DND-41 (cell line): ENCODE results near the gene PVALEF.
"Not testable (repeated sequence)": the region's sequence is repeated elsewhere in the genome, so short reads cannot be mapped to it uniquely, and the experiment has no call there.

Source experiments
- ATAC-seq: fragments of 200-7000 bp; cut with Tn5 transposase; 3 replicates; pipeline ENCODE4 v1.9.1; 2021; ENCODE audit warnings: low read depth; ENCODE audit not compliant: insufficient read depth
- DNase-seq: peaks from one replicate; pipeline ENCODE4 v3.0.0-alpha.2; 2020
- H2AFZ ChIP-seq: 2 replicates; pipeline ENCODE4 v1.6.0; 2012; ENCODE audit warnings: low read depth, low read length
- H3K27ac ChIP-seq: 2 replicates; pipeline ENCODE4 v1.5.1; 2012; ENCODE audit warnings: low read length, inconsistent platforms
- H3K27me3 ChIP-seq: fragments of 200-600 bp; sonication (generic); 2 replicates; pipeline ENCODE4 v1.6.0; 2012; ENCODE audit warnings: low read length, mild to moderate bottlenecking, inconsistent platforms; ENCODE audit not compliant: insufficient read depth, poor library complexity
- H3K36me3 ChIP-seq: 2 replicates; pipeline ENCODE4 v1.5.1; 2012; ENCODE audit warnings: low read length, inconsistent platforms; ENCODE audit not compliant: insufficient read depth
- H3K4me1 ChIP-seq: 2 replicates; pipeline ENCODE4 v1.5.1; 2012; ENCODE audit warnings: mild to moderate bottlenecking, low read length; ENCODE audit not compliant: insufficient read depth
- H3K4me2 ChIP-seq: 2 replicates; pipeline ENCODE4 v1.6.0; 2012; ENCODE audit warnings: mild to moderate bottlenecking, moderate library complexity, low read length, inconsistent platforms; ENCODE audit not compliant: insufficient read depth
- H3K4me3 ChIP-seq, 2 experiments: fragments of 200-600 bp in 1 of 2; shearing (Covaris generic) in 1 of 2; 2 replicates each; pipeline ENCODE4 v1.5.1; 2012 to 2016; ENCODE audit warnings: inconsistent platforms in 2 of 2, low read length in 2 of 2, mild to moderate bottlenecking in 2 of 2, low read depth in 1 of 2, moderate library complexity in 1 of 2
- H3K79me2 ChIP-seq: 2 replicates; pipeline ENCODE4 v1.6.0; 2012; ENCODE audit warnings: low read length, inconsistent platforms; ENCODE audit not compliant: insufficient read depth
- H3K9ac ChIP-seq: 2 replicates; pipeline ENCODE4 v1.6.0; 2012; ENCODE audit warnings: low read depth, mild to moderate bottlenecking, inconsistent platforms, low read length, moderate library complexity
- H3K9me3 ChIP-seq: 2 replicates; pipeline ENCODE4 v1.5.1; 2012; ENCODE audit warnings: low read length, moderate library complexity, mild to moderate bottlenecking, inconsistent platforms; ENCODE audit not compliant: insufficient read depth, severe bottlenecking
- H4K20me1 ChIP-seq: 2 replicates; pipeline ENCODE4 v1.6.0; 2012; ENCODE audit warnings: low read length; ENCODE audit not compliant: insufficient read depth
- EZH2 ChIP-seq: IDR thresholded peaks from 3 replicates; pipeline ENCODE4 v1.6.1; 2012; ENCODE audit warnings: borderline replicate concordance, low read depth, mild to moderate bottlenecking, moderate library complexity, low read length, inconsistent platforms; ENCODE audit not compliant: severe bottlenecking
- TF ChIP-seq, protein P1 (sequence below): IDR thresholded peaks from 2 replicates; pipeline ENCODE4 v1.5.1; 2012; ENCODE audit warnings: borderline replicate concordance, low read length, moderate library complexity, mild to moderate bottlenecking; ENCODE audit not compliant: poor library complexity, severe bottlenecking; ENCODE audit errors: extremely low read depth

The PVALEF gene

DNA sequence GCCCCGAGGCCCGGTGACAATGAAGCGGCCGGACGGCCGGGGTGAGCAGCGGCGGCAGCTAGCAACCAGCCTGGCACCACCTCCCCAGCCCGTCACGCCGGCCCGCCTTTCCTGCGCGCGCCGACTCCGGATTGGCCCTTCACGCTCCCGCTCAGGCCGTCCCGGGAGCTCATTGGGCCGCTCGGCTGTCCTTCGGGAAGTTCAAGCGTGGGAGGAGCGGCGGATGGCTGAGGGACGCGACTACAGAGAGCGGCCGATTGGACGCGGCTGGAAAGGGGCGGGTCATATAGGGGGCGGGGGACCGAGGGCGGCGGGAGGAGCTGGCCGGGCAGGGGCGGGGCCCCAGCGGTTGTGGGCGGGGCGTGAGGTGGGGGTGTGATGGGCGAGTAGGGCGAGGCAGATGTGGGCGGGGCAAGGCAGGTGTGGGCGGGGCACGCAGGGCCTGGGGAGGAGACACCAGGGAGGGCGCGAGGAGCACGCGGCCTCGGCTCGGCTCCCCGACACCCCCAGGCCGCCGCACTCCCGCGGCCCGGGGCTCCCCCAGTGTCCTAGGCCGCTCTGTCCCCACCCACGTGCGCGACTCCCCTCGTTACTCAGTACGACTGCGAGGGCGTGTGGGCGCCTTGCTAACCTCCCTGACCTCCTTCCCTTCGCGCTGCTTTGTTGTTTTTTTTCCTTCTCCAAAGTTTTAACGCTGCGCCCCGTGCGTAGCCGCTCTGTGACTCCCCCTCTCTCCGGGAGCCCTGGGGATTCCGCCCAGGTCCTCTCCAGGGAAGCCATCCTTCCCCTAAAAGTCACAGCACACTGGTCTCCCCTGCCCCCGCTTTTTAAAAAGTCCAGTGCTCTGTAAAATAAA lies 57.8 kb downstream of the PVALEF start, which contains the start of gene CEP131:
TSS of gene CEP131 (minus strand) at position 60 of the 856 bp plus-strand sequence. CDS start 2,909 bp downstream, outside the sequence.
- Histone ChIP-seq H3K79me2 (peaks cover 18% of the 10 kb centered on the region), H3K27ac (peak within 1 kb of the TSS; percentile 64), H3K36me3 (peaks cover 20% of the 10 kb centered on the region), H2AFZ (peak within 1 kb of the TSS; percentile 94), H3K9ac (peak within 1 kb of the TSS; percentile 87), H3K4me1 (peaks cover 26% of the 10 kb centered on the region), H3K9me3 (no peaks in the 10 kb centered on the region), H3K27me3 (no peaks in the 10 kb centered on the region), H3K4me2 (peak within 1 kb of the TSS; percentile 100), H4K20me1 (peaks cover 18% of the 10 kb centered on the region), H3K4me3 (peak within 1 kb of the TSS; percentile 88 to 94)
- no peak for TF ChIP-seq EZH2
- TF ChIP-seq, protein P1, sequence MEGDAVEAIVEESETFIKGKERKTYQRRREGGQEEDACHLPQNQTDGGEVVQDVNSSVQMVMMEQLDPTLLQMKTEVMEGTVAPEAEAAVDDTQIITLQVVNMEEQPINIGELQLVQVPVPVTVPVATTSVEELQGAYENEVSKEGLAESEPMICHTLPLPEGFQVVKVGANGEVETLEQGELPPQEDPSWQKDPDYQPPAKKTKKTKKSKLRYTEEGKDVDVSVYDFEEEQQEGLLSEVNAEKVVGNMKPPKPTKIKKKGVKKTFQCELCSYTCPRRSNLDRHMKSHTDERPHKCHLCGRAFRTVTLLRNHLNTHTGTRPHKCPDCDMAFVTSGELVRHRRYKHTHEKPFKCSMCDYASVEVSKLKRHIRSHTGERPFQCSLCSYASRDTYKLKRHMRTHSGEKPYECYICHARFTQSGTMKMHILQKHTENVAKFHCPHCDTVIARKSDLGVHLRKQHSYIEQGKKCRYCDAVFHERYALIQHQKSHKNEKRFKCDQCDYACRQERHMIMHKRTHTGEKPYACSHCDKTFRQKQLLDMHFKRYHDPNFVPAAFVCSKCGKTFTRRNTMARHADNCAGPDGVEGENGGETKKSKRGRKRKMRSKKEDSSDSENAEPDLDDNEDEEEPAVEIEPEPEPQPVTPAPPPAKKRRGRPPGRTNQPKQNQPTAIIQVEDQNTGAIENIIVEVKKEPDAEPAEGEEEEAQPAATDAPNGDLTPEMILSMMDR = no peak
- ATAC-seq (peak; percentile 99), DNase-seq (peak; percentile 99)

DNA sequence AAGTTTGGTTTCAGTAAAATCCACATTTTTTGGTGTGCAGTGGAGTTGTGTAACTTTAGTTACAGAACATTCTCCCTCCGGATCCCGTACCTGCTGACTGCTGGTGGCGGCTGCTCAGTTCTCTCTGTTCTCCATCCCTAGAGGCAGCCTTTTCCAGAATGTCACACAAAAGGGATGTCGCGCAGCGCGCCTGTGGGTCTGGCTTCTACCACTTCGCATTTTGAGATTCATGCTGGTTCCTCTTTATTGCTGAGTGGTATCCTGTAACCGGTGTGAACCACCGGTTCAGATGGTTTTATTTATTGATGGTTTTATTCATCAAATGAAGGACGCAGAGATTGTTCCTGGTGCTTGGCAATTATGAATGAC lies 58.4 kb downstream of the PVALEF start:
- Histone ChIP-seq H3K27me3 (no peaks in the 10 kb centered on the region), H3K9ac (peak overlapping the region; percentile 49), H3K4me2 (peak overlapping the region; percentile 69), H2AFZ (peak overlapping the region; percentile 94), H3K27ac (no peak overlapping the region), H3K79me2 (peaks cover 18% of the 10 kb centered on the region), H3K4me1 (peaks cover 26% of the 10 kb centered on the region), H4K20me1 (peaks cover 18% of the 10 kb centered on the region), H3K4me3 (peak overlapping the region in 1 of 2 experiments; percentile 50; a peak in 1 of 4 replicates), H3K36me3 (peaks cover 19% of the 10 kb centered on the region), H3K9me3 (no peaks in the 10 kb centered on the region)
- TF ChIP-seq EZH2 = no peak
- TF ChIP-seq, protein P1 = no peak
- ATAC-seq (no peak), DNase-seq (no peak)

DNA sequence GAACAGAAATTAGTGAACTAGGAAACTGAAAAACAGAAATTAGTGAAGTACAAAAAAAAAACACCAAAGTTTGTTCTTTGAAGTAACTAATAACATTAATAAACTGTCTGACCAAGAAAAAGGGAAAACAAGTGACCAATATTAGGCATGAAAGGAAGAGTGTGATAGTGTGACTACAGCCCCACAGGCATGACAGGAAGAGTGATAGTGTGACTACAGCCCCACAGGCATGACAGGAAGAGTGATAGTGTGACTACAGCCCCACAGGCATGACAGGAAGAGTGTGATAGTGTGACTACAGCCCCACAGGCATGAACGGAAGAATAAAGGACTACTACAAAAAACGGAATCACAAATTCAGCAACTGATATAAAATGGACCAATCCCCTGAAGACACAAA lies 62.3 kb downstream of the PVALEF start:
- H3K4me3 ChIP-seq, H3K79me2 ChIP-seq, H2AFZ ChIP-seq, H3K27me3 ChIP-seq, H3K9me3 ChIP-seq, DNase-seq, H3K27ac ChIP-seq, H3K9ac ChIP-seq, H3K4me2 ChIP-seq, H4K20me1 ChIP-seq, ATAC-seq, H3K4me1 ChIP-seq: not testable (repeated sequence)
- peaks cover 39% of the 10 kb centered on the region for H3K36me3 ChIP-seq

DNA sequence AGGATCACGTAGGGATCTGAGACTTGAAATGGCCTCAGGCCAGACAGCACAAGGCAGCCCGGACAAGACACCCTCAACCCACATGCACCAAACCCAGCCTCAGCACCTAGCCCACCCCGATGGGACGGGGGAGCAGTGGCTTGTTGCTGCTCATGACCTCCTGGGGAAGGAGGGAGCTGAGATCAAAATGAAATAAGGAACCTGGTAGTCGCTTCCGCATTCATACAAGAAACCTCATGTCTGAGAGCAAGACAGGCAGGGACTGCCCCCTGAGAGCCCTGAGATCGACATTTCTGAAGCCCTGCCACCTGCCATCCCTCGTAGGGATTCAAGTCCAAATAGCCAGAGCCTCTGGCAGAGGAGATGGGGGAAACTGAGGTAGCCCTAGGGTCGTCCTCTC lies 63.1 kb downstream of the PVALEF start:
- H3K9me3 ChIP-seq = no peaks in the 10 kb centered on the region
- ATAC-seq (no peak), DNase-seq (no peak)
- H3K4me2 ChIP-seq = no peak overlapping the region
- H3K27ac ChIP-seq = no peak overlapping the region
- H4K20me1 ChIP-seq = peaks cover 7% of the 10 kb centered on the region
- no peak overlapping the region for H3K9ac ChIP-seq
- no peaks in the 10 kb centered on the region for H3K79me2 ChIP-seq
- no peak for TF ChIP-seq EZH2
- TF ChIP-seq, protein P1 = no peak
- peaks cover 5% of the 10 kb centered on the region for H3K4me1 ChIP-seq
- no peak overlapping the region for H2AFZ ChIP-seq
- H3K27me3 ChIP-seq = no peaks in the 10 kb centered on the region
- no peak overlapping the region for H3K4me3 ChIP-seq
- H3K36me3 ChIP-seq = peaks cover 47% of the 10 kb centered on the region
